Endometrium (tissue), 2 donors: ENCODE measurements around the gene TOB2.
"Not testable (repeated sequence)": the region's sequence is repeated elsewhere in the genome, so short reads cannot be mapped to it uniquely, and the experiment has no call there.

ENCODE experiments used
- FAIRE-seq: peaks from 2 replicates; lab custom pipeline; 2012; peaks lifted over from hg19 to GRCh38; lab: Jason Lieb, UNC
- donor health status: control.
- donor health status: control.

TOB2 gene

GRCh38 chr22:41468381-41469217 lies 22.0 kb upstream of the TOB2 start, which contains the start of the genes ACO2 and PHF5A:
ACO2 (plus strand) TSS chr22:41469117; CDS start chr22:41469147, 30 bp downstream.
PHF5A (minus strand) TSS chr22:41468692; CDS start chr22:41468653, 39 bp downstream.
- FAIRE-seq = peak; percentile 94

- FAIRE-seq = no peak
These were observed 15.3 kb upstream of the TOB2 start for GRCh38 chr22:41461901-41462300.

- not testable (repeated sequence) for FAIRE-seq
These were observed 13.5 kb upstream of the TOB2 start for GRCh38 chr22:41460071-41460470.

DNA sequence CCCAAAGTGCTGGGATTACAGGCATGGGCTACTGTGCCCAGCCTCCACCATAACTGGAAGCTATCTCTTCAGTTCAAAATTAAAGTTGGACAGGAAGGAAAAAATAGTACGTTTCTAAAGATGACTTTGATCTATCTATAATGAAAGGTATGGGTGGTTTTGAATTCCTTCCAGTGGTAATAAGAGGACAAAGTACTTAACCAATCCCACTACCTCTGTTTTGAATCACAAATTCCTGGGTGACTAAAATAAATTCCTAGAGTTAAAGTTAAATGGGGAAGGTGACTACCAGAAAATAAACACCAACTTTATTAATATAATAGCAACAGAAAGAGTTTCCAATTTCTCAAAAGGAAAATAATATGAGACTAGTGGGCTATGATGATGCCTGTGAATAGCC lies 12.8 kb upstream of the TOB2 start:
- no peak for FAIRE-seq

DNA sequence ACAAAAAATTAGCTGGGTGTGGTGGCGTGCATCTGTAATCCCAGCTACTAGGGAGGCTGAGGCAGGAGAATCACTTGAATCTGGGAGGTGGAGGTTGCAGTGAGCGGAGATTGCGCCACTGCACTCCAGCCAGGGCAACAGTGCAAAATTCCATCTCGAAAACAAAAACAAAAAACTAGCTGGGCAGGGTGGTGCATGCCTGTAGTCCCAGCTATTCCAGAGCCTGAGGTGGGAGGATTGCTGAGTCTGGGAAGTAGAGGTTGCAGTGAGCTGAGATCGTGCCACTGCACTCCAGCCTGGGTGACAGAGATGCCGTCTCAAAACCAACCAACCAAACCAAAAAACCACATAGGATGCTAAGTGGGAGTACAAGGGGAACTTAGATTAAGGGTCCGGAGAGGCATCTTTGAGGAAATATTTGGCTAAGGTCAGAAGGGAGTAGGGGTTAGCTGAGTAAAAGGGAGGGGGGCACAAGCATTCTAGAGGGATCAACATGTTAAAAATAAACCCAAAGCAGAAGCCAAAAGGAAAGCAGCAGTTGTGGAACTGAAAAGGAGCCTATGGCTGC lies 11.6 kb upstream of the TOB2 start:
- FAIRE-seq = no peak

DNA sequence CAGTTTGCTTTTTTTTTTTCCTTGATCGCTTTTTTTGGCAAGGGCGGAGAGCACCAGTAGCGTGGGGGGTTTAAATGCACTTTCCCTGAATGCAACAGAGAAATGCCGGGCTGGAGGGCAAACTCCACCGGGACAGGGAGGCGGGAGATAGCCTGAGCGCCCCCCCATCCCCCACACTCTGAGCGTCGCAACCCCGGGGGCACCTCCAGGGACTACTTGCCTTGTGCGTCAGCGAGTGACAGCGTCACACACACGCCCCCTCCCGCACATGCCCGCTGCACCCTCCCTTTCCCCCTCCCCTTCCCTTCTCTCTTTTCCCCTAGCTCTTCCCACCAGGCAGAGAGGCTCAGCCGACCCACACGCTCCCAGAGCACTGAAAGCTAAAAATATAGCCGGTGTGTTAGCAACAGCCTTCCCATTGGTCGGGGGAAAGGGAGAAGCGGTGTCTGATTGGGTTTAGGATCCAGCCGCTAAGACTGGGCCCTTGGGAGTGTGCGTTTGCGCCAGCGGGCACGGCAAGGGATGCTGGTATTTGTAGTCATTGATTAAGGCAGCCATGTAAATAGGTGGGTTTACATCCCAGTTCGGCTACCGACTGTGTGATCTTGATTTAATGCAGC lies 1.7 kb upstream of the TOB2 start:
- FAIRE-seq = peak; percentile 99

GRCh38 chr22:41447435-41448188 lies 1.0 kb upstream of the TOB2 start:
- no peak for FAIRE-seq

DNA sequence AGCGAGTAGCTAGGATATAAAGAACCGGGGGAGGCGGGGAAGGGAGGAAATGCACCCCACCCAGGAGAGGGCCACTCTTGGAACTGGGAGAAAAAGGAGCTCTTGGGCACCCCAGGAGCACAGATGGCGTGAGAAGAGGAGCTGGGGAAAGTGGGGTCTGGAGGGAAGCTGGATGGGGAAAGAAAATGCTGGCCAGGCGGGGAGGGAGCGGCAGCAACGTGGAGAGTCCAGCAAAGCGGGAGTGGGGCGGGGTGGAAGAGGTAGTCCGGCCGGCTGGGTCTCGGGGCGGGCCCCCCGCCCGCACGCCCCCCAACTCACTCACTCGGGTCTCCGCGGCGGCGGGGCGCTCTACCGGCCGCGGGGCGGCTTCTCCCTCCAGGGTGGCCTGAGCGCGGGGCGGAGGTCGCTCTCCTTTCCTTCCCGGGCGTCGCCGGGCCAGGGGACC lies 522 bp downstream of the TOB2 start:
- no peak for FAIRE-seq

DNA sequence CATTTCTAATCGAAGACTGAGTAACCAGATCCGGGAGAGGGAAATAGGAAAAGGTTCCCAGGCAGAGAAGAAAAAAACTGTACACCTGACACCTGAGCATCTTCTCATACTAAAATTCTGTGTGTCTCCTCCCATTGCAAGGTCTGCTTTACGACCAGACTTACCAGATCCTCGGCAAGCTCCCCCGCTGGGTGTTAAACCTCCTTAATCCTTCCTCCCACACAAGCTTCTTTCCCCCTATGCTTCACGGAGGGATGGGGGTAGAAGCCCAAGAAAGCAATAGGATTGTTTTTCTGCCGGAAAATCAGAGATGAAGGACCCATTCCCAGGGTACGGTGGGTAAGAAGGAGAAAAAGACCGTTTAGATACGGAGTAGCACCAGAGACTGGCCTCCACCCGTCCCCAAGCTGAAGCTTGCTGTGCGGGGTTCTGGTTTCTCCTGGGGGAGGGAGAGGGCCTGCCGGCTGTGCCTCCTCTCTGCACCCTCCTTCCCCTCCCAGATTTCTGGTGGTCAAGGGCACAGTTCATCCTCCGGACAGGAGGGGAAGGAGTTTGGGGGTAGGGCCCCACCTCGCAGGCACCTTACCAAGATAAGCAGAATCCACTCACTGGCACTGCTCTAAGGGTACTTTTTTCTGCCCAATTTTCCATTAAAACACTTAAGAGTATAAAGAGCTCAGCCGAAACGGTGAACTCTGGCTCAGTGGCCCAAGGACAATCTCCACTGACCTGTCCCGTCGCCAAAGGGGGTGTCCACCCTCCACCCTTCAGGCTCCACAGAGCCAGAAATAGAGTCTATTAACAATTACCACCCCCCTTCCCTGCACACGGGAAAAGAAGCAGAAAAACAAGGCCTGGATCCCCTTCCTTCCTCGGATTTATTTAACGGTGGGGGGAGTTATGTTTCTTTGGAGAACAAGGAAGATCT lies 1.2 kb downstream of the TOB2 start:
- FAIRE-seq = no peak

- peak; percentile 85 for FAIRE-seq
These were observed 2.1 kb downstream of the TOB2 start for GRCh38 chr22:41444360-41445128.

DNA sequence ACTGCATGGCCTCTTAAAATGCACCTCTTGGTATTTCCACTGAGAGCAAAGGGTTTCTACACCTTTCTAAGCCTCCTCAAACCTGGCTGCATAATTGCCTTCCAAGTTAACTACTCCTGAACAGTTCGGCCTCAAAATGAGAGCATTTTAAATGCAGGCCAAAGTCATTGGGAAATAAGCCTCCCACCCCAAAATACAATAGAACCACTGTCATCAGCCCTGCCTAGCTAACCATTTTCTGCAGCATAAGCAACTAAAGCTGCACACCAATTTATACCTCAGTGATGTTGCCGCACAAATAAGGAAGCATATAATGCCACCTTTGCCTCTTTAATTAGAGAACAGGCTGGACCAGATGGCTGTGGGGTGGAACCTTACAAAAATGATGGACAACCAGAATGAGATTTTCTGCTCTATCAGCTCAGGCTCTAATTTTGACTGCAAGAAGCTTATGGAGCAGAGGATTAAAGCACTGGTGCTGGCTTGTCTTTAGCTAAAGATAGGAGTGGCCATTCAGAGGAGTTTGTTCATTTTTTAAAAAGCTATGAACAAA lies 4.3 kb downstream of the TOB2 start:
- FAIRE-seq = no peak

DNA sequence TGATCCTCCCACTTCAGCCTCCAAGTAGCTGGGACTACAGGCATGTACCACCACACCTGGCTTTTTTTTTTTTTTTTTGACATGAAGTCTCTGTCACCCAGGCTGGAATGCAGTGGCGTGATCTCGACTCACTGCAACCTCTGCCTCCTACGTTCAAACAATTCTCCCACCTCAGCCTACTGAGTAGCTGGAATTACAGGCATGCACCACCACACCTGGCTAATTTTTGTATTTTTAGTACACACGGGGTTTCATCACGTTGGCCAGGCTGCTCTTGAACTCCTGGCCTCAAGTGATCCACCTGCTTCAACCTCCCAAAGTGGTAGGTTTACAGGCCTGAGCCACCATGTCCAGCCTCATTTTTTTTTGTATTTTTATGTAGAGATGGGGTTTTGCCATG lies 6.1 kb downstream of the TOB2 start:
- FAIRE-seq = not testable (repeated sequence)

DNA sequence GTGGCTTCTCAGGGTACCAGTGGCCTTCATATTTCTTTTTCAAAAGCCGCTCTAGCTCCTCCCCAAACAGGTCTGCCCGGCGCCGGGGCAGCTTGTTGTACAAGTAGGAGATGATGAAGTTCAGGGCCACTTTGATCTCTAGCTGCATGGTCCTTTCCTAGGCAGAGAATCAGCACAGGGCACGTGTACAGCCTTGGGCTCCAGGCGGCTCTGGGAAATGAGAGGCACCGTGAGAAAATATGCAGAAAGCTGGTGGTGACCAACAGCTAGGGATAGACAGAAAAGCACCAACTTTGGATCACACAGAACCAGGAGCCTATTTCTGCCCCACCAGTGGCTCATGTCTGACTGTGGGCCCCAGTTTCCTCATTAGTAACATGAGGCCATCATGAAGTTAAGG lies 9.4 kb downstream of the TOB2 start:
- no peak for FAIRE-seq

DNA sequence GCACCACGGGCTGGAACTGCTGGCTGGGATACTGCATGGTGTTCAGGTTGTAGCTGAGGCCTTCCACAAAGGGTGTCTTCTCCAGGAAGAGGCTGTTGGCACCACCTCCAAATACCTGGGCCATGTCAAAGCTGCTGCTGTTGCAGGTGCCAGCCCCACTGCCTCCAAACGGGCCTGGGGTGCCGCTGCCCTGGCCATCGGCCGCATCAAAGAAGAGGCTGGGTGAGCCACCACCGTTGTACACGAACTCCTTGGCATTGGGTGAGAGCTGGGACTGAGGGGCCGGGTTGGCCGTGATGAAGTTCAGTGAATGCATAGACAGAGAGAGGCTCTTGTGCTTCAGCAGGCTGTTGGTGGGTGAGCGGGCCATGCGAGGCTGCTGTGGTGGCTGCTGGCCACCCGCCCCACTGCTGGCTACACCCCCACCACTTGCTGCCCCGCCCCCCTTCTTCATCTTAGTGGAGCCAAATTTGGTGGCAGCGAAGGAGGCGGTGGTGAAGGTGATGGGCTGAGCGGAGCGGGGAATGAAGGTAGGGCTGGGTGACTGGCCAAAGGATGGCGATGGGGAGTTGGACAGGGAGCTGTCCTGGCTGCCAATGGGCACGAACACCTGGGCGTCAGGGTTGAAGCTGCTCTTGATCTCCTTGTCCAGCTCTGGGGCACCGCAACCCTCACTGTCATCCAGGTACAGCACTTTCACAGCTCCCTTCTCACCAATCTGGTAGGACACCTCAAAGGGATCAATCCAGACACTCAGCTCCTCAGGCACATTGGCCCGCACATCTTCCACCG lies 10.1 kb downstream of the TOB2 start:
- no peak for FAIRE-seq

GRCh38 chr22:41435560-41435959 lies 11.0 kb downstream of the TOB2 start:
- FAIRE-seq = no peak

DNA sequence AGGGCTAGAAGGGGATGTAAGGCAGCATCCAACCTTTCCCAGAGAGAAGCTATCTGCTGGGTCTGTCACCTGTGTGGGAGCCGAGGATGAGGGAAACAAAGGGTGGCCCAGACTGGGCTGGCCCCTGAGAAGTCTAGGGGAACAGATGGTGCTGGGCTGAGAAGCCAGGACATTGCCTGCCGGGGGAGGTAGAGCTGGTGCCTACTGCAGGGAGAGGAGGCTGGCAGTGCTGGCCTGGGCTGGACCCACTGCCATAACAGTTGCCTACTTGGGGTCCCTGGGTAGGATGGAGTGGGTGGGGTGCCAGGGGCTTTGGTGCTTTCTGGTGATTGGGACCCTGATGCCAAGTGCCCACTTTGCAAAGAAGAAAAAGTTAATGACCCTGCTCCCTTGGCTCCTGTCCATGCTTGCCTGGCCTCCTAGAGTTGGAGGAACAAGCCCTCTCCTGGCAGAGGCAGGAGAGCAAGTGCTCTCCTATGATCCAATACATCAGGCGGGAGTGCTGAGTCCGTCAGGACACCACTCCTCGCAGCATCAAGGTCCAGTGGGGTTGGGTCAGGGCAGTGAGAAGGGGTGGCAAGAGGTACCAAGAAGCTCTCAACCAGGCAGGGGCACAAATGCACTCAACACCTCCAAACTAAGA lies 12.1 kb downstream of the TOB2 start:
- not testable (repeated sequence) for FAIRE-seq

GRCh38 chr22:41433480-41433879 lies 13.1 kb downstream of the TOB2 start:
- FAIRE-seq = not testable (repeated sequence)

DNA sequence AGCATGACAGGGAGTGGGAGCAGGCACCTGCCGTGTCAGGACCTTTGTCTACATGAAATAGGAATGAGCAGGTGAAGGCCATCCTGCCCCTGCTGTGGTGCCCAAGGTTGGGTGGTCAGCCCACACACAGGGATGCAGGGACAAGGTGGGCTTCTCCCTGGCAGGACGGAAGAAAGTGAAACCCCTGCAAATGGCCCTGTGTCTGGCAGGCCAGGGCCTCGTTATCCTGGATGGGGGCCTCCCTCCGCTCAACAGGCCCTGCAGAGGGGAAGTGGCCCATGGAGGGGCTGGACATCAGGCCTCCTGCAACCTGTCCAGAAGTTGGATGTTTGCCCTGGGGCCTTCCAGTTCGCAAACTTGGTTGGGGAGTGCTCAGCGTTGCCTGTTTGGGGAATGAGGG lies 14.9 kb downstream of the TOB2 start:
- no peak for FAIRE-seq

GRCh38 chr22:41429951-41430332 lies 16.7 kb downstream of the TOB2 start:
- FAIRE-seq = no peak
